Astrocyte of the cerebellum (primary cell): Measurements from ENCODE around the gene FAM47C.
A peak's percentile ranks its signal among the peaks of the same experiment; 100 is the strongest.
"Not testable (repeated sequence)": the region's sequence is repeated elsewhere in the genome, so short reads cannot be mapped to it uniquely, and the experiment has no call there.

ENCODE experiments used
- DNase-seq: peaks from one replicate; pipeline ENCODE4 v3.0.0-alpha.2; 2011; ENCODE audit warnings: low read depth
- H3K4me3 ChIP-seq: 2 replicates; pipeline ENCODE4 v1.5.1; 2011; ENCODE audit warnings: mild to moderate bottlenecking, low read depth, low read length, moderate library complexity
- in situ Hi-C: cut with HindIII; loops from 2 replicates; pipeline ENCODE4 v1.10.0; 2017; ENCODE audit warnings: low sequenced_read_pairs
- TF ChIP-seq, protein P1 (sequence below): IDR thresholded peaks from 2 replicates; pipeline ENCODE4 v1.5.1; 2012; ENCODE audit warnings: low read length, low read depth, moderate library complexity, mild to moderate bottlenecking; ENCODE audit errors: missing control alignments

The FAM47C gene

DNA sequence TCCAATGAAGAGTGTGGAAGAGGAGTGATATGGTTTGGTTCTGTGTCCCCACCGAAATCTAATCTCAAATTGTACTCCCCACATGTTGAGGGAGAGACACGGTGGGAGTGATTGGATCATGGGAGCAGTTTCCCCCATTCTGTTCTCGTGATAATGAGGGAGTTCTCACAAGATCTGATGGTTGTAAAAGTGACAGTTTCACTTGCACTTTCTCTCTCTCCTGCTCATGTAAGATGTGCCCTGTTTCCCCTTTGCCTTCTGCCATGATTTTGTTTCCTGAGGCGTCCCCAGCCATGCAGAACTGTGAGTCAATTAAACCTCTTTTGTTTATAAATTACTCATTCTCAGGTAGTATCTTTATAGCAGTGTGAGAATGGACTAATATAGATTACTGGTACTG is 39.6 kb downstream of the FAM47C start:
- DNase-seq: no peak
- H3K4me3 ChIP-seq: no peak overlapping the region
- TF ChIP-seq, protein P1, sequence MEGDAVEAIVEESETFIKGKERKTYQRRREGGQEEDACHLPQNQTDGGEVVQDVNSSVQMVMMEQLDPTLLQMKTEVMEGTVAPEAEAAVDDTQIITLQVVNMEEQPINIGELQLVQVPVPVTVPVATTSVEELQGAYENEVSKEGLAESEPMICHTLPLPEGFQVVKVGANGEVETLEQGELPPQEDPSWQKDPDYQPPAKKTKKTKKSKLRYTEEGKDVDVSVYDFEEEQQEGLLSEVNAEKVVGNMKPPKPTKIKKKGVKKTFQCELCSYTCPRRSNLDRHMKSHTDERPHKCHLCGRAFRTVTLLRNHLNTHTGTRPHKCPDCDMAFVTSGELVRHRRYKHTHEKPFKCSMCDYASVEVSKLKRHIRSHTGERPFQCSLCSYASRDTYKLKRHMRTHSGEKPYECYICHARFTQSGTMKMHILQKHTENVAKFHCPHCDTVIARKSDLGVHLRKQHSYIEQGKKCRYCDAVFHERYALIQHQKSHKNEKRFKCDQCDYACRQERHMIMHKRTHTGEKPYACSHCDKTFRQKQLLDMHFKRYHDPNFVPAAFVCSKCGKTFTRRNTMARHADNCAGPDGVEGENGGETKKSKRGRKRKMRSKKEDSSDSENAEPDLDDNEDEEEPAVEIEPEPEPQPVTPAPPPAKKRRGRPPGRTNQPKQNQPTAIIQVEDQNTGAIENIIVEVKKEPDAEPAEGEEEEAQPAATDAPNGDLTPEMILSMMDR: no peak
- in situ Hi-C loops: no loop called here

DNA sequence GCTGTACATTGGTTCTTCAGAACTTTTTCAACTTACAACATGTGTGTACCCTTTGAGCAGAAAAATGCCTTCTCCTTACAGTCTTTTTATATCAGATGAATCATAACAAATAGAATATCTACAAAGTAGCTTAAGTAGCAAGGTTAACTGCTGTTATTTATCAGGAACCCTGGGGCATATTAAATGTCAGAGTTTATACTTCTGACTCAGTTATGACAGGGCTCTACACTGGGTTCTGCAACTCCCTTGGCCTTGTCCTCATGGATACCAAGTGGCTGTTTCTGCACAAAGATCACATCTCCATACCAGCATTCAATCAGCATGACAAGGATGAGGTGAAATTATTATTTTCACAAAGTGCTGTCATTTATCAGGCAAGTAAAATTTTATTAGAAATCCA is 49.4 kb downstream of the FAM47C start:
- in situ Hi-C loops, H3K4me3 ChIP-seq, DNase-seq: not testable (repeated sequence)

DNA sequence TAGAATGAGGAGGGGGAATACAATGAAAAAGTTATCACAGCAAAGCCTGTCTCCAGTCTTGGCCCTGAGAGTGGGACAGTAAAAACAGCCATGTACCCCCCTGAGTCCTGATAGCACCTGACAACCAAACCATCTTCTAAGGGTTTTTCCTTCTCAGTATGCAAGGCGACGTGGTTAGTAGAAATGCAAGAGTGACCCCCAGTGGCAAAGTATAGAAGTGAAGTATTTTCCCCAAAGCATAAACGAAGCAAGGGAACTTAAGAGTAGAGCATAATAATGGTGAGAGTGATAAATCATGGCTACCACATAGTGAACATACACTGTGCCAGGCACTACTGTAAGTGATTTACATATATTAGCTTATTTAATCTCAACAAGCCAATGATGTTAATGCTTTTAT is 52.8 kb downstream of the FAM47C start:
- peak; percentile 31 for DNase-seq
- in situ Hi-C loops: no loop called here
- H3K4me3 ChIP-seq: no peak overlapping the region
- TF ChIP-seq, protein P1: peak; percentile 57
